Keratinocyte (primary cell): ENCODE measurements around the gene SLC25A42. TPM values are rescaled to one million over a fixed set of nuclear protein-coding genes. Genes with fewer than 3 reads are reported as not detected.

ENCODE experiments used
- DNase-seq: peaks from one replicate; pipeline ENCODE4 v3.0.0-alpha.2; 2011; ENCODE audit warnings: low read depth, missing footprints, low spot score
- FAIRE-seq: peaks from 2 replicates; lab custom pipeline; 2011; peaks lifted over from hg19 to GRCh38; lab: Jason Lieb, UNC
- H2AFZ ChIP-seq: 2 replicates; pipeline ENCODE4 v1.6.0; 2012; ENCODE audit warnings: low read length, control low read depth, inconsistent platforms; ENCODE audit not compliant: control insufficient read depth
- H3K27ac ChIP-seq: 2 replicates; pipeline ENCODE4 v1.5.1; 2011; ENCODE audit warnings: low read length; ENCODE audit not compliant: control insufficient read depth, insufficient read depth
- H3K27me3 ChIP-seq: 3 replicates; pipeline ENCODE4 v1.6.0; 2011; ENCODE audit warnings: low read length; ENCODE audit not compliant: control insufficient read depth, insufficient read depth; ENCODE audit errors: extremely low read depth
- H3K36me3 ChIP-seq, 2 experiments: 2 replicates in 1 of 2; 3 replicates in 1 of 2; pipeline ENCODE4 v1.5.1; 2011; ENCODE audit warnings: low read length in 2 of 2, mild to moderate bottlenecking in 1 of 2; ENCODE audit not compliant: control insufficient read depth in 2 of 2, insufficient read depth in 2 of 2; ENCODE audit errors: extremely low read depth in 1 of 2
- H3K4me1 ChIP-seq: 3 replicates; pipeline ENCODE4 v1.5.1; 2011; ENCODE audit warnings: low read length; ENCODE audit not compliant: control insufficient read depth, insufficient read depth; ENCODE audit errors: extremely low read depth
- H3K4me2 ChIP-seq: 3 replicates; pipeline ENCODE4 v1.6.0; 2011; ENCODE audit warnings: low read depth, low read length; ENCODE audit not compliant: control insufficient read depth, insufficient read depth; ENCODE audit errors: extremely low read depth
- H3K4me3 ChIP-seq, 3 experiments: fragments of 200-600 bp in 1 of 3; sonication (generic) in 1 of 3; 2 replicates in 2 of 3; 3 replicates in 1 of 3; pipeline ENCODE4 v1.5.1; 2011 to 2016; ENCODE audit warnings: low read length in 3 of 3, mild to moderate bottlenecking in 3 of 3, control low read depth in 2 of 3, inconsistent platforms in 1 of 3, low read depth in 1 of 3, mixed read lengths in 1 of 3, mixed run types in 1 of 3, moderate library complexity in 1 of 3; ENCODE audit not compliant: control insufficient read depth in 2 of 3, insufficient read depth in 2 of 3; ENCODE audit errors: extremely low read depth in 1 of 3
- H3K79me2 ChIP-seq: 2 replicates; pipeline ENCODE4 v1.6.0; 2012; ENCODE audit warnings: low read length; ENCODE audit not compliant: control insufficient read depth, insufficient read depth
- H3K9ac ChIP-seq: 3 replicates; pipeline ENCODE4 v1.6.0; 2011; ENCODE audit warnings: low read length; ENCODE audit not compliant: control insufficient read depth, insufficient read depth; ENCODE audit errors: extremely low read depth
- H3K9me1 ChIP-seq: 3 replicates; pipeline ENCODE4 v1.6.0; 2011; ENCODE audit warnings: low read length; ENCODE audit not compliant: control insufficient read depth, insufficient read depth; ENCODE audit errors: extremely low read depth
- H3K9me3 ChIP-seq: 2 replicates; pipeline ENCODE4 v1.5.1; 2012; ENCODE audit warnings: low read depth, low read length; ENCODE audit not compliant: control insufficient read depth
- H4K20me1 ChIP-seq: 3 replicates; pipeline ENCODE4 v1.6.0; 2011; ENCODE audit warnings: low read length; ENCODE audit not compliant: control insufficient read depth, insufficient read depth; ENCODE audit errors: extremely low read depth
- EZH2 ChIP-seq: IDR thresholded peaks from one replicate; pipeline ENCODE4 v1.6.1; 2012; ENCODE audit warnings: inconsistent platforms, mild to moderate bottlenecking, low read length, moderate library complexity
- dilution Hi-C: fragments of 300-500 bp; cut with MboI; formaldehyde crosslinking; loops from one replicate; pipeline ENCODE4 v1.7.0; 2020; ENCODE audit warnings: low sequenced_read_pairs; ENCODE audit not compliant: extremely low pct_ligation_motif_present
- polyA plus RNA-seq, 5 experiments: library from polyadenylated mRNA; depleted of rRNA in 3 of 5; stranded (reverse) in 3 of 5; stranded (forward) in 1 of 5; unstranded in 1 of 5; fragments of >200 nt; gene quantifications; 1 replicate in 1 of 5; 2 replicates in 3 of 5; 3 replicates in 1 of 5; pipeline versions ENCODE4 v1.2.1 to v1.2.3, GENCODE V29; 2011 to 2012; ENCODE audit warnings: missing spikeins in 2 of 5, low read depth in 1 of 5, low replicate concordance in 1 of 5
- TF ChIP-seq, protein P1 (sequence below), 3 experiments: IDR thresholded peaks in 1 of 3; conservative IDR thresholded peaks in 1 of 3; optimal IDR thresholded peaks in 1 of 3; 2 replicates in 2 of 3; 3 replicates in 1 of 3; pipeline versions ENCODE3 to v1.5.1; 2011; ENCODE audit warnings: low read length in 3 of 3, mild to moderate bottlenecking in 3 of 3, moderate library complexity in 2 of 3, control low read depth in 1 of 3, inconsistent platforms in 1 of 3; ENCODE audit not compliant: insufficient read depth in 2 of 3; ENCODE audit errors: extremely low read depth in 1 of 3

SLC25A42 gene
- polyA plus RNA-seq, 1 donor (not counting 4 experiments of a cell fraction or from before 2014, with no cell fraction given), result 1.2 TPM

- TF ChIP-seq, protein P1, sequence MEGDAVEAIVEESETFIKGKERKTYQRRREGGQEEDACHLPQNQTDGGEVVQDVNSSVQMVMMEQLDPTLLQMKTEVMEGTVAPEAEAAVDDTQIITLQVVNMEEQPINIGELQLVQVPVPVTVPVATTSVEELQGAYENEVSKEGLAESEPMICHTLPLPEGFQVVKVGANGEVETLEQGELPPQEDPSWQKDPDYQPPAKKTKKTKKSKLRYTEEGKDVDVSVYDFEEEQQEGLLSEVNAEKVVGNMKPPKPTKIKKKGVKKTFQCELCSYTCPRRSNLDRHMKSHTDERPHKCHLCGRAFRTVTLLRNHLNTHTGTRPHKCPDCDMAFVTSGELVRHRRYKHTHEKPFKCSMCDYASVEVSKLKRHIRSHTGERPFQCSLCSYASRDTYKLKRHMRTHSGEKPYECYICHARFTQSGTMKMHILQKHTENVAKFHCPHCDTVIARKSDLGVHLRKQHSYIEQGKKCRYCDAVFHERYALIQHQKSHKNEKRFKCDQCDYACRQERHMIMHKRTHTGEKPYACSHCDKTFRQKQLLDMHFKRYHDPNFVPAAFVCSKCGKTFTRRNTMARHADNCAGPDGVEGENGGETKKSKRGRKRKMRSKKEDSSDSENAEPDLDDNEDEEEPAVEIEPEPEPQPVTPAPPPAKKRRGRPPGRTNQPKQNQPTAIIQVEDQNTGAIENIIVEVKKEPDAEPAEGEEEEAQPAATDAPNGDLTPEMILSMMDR (optimal IDR thresholded peaks at IDR 0.05 in 1 of 3, IDR thresholded peaks at IDR 0.05 in 1 of 3, conservative IDR thresholded peaks at IDR 0.05 in 1 of 3; ENCODE audit: extremely low read depth in 1 of 3, insufficient read depth in 2 of 3, low read length in 3 of 3), result no peak
- no peak for TF ChIP-seq EZH2
- dilution Hi-C loops, result no loop called here
- Histone ChIP-seq H3K27ac (no peak overlapping the region), H3K4me2 (no peak overlapping the region), H3K27me3 (no peaks in the 10 kb centered on the region), H4K20me1 (no peaks in the 10 kb centered on the region), H3K79me2 (no peaks in the 10 kb centered on the region), H3K9ac (no peak overlapping the region), H3K36me3 (no peaks in the 10 kb centered on the region), H3K9me1 (no peaks in the 10 kb centered on the region), H2AFZ (no peak overlapping the region), H3K9me3 (no peaks in the 10 kb centered on the region), H3K4me1 (no peaks in the 10 kb centered on the region), H3K4me3 (no peak overlapping the region)
- DNase-seq, result no peak
- no peak for FAIRE-seq
These were observed 11.3 kb downstream of the SLC25A42 start for GRCh38 chr19:19075126-19075525.

GRCh38 chr19:19076476-19076875 lies 12.7 kb downstream of the SLC25A42 start:
- Histone ChIP-seq H3K27ac (no peak overlapping the region), H3K36me3 (no peaks in the 10 kb centered on the region), H3K27me3 (no peaks in the 10 kb centered on the region), H3K9me3 (no peaks in the 10 kb centered on the region), H3K79me2 (no peaks in the 10 kb centered on the region), H3K4me2 (no peak overlapping the region), H4K20me1 (no peaks in the 10 kb centered on the region), H2AFZ (no peak overlapping the region), H3K4me1 (no peaks in the 10 kb centered on the region), H3K9ac (no peak overlapping the region), H3K4me3 (no peak overlapping the region), H3K9me1 (no peaks in the 10 kb centered on the region)
- no peak for DNase-seq
- no peak for TF ChIP-seq EZH2
- TF ChIP-seq, protein P1 (optimal IDR thresholded peaks at IDR 0.05 in 1 of 3, IDR thresholded peaks at IDR 0.05 in 1 of 3, conservative IDR thresholded peaks at IDR 0.05 in 1 of 3; ENCODE audit: extremely low read depth in 1 of 3, insufficient read depth in 2 of 3, low read length in 3 of 3), result no peak
- no peak for FAIRE-seq
- dilution Hi-C loops, result no loop called here
